ENCODE results near the gene PRKD1. TPM values are rescaled to one million over a fixed set of nuclear protein-coding genes. Genes with fewer than 3 reads are reported as not detected.
"Not testable (repeated sequence)": the region's sequence is repeated elsewhere in the genome, so short reads cannot be mapped to it uniquely, and the experiment has no call there.

Gene PRKD1
- total RNA-seq, 1 donor from 2014 or later = 0.23 TPM

DNA sequence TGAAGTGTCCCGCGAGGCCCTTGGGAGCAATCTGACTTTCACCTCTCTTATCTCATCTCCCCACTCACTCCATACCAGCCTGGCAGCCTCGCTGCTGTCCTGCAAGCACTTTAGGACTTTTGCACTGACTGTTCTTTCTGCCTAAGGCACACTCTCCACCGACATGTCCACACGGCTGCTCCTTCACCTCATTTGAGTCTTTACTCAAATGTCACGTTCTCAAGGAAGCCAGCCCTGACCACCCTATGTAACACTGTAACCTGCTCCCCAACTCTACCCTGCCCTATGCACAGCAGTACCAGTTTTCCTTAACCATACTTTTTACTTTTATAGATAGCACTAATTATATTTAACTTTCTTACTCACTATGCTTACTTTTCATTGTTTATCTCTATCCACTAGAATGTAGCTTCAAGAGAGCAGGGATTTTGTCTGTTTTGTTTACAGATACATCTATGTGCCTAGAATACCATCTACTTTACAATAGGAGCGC, 32.0 kb downstream of the PRKD1 start:
- Mint-ChIP-seq H3K27ac (no peak overlapping the region), H3K36me3 (ENCODE audit: low read depth) (no peaks in the 10 kb centered on the region), H3K4me1 (ENCODE audit: low read depth) (no peaks in the 10 kb centered on the region), H3K9me3 (peaks cover 11% of the 10 kb centered on the region), H3K27me3 (ENCODE audit: insufficient read depth) (no peaks in the 10 kb centered on the region), H3K4me3 (no peak overlapping the region)
- no peak for DNase-seq (ENCODE audit: low spot score)
- intact Hi-C loops (cut with micrococcal nuclease) = no loop called here

DNA sequence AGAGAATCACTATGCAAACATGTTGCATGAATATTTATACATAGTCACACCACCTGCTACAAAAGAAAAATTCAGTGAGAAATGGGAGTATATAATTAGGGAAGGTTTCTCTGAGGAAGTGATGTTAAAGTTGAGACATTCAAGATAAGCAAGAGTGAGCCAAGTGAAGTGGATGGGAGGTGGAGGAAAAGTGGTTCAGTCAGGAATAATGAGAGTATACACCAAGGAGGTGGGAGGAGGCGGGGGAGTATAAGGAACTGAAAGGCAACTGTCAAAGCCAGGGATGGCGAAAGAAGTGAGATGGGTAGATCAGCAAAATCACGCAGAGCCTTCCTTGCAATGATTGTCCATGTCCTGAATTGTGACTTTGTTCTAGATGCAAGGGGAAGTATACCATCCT, 33.7 kb downstream of the PRKD1 start:
- DNase-seq (ENCODE audit: low spot score) = no peak
- H3K4me1 Mint-ChIP-seq (ENCODE audit: low read depth) = no peaks in the 10 kb centered on the region
- intact Hi-C loops (cut with micrococcal nuclease) = no loop called here
- H3K27ac Mint-ChIP-seq = no peak overlapping the region
- H3K27me3 Mint-ChIP-seq (ENCODE audit: insufficient read depth) = no peaks in the 10 kb centered on the region
- no peak overlapping the region for H3K4me3 Mint-ChIP-seq
- peaks cover 11% of the 10 kb centered on the region for H3K9me3 Mint-ChIP-seq
- H3K36me3 Mint-ChIP-seq (ENCODE audit: low read depth) = no peaks in the 10 kb centered on the region

DNA sequence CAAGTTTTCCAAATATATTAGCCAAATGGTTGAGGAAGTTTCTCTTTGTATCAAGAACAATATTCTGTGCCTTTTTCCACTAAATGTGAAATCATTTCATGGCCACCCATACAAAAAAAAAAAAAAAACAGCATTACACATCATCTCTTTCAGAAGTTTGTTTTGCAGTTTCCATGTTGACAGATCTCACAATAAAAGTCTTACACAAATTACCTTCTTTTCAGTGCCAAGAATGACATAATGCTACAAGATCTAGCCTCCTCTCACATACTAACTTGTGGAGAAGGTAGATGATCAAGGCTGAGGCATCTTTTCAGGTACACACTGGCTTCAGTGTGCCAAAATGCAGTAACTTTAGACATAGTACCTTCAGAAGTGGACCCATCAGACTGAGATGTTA, 35.3 kb downstream of the PRKD1 start:
- Mint-ChIP-seq H3K36me3 (ENCODE audit: low read depth) (no peaks in the 10 kb centered on the region), H3K4me3 (no peak overlapping the region), H3K4me1 (ENCODE audit: low read depth) (no peaks in the 10 kb centered on the region), H3K27ac (no peak overlapping the region), H3K9me3 (peaks cover 11% of the 10 kb centered on the region), H3K27me3 (ENCODE audit: insufficient read depth) (no peaks in the 10 kb centered on the region)
- intact Hi-C loops (cut with micrococcal nuclease) = no loop called here
- no peak for DNase-seq (ENCODE audit: low spot score)

DNA sequence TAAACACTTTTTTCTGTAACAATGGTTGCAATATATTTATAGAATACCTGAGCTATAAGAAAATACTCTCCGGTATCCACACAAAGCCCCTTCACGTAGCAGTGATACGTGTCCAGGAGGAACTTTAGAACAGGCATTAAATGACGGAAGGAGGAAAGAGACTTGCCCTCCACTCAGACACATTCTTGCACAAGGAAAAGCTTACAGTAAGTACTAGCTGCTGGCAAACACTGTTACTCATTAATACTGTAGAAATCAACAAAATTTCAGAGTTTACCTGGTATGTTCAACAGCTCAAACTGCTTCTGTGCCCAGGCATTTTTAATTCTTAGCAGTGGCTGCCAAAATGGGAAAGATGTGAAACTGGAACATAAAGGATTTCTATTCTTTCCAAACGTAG, 41.7 kb downstream of the PRKD1 start:
- H3K4me1 Mint-ChIP-seq (ENCODE audit: low read depth) = no peaks in the 10 kb centered on the region
- H3K27me3 Mint-ChIP-seq (ENCODE audit: insufficient read depth) = no peaks in the 10 kb centered on the region
- DNase-seq (ENCODE audit: low spot score) = no peak
- H3K9me3 Mint-ChIP-seq = peaks cover 14% of the 10 kb centered on the region
- no peak overlapping the region for H3K27ac Mint-ChIP-seq
- intact Hi-C loops (cut with micrococcal nuclease) = no loop called here
- no peak overlapping the region for H3K4me3 Mint-ChIP-seq
- H3K36me3 Mint-ChIP-seq (ENCODE audit: low read depth) = no peaks in the 10 kb centered on the region

DNA sequence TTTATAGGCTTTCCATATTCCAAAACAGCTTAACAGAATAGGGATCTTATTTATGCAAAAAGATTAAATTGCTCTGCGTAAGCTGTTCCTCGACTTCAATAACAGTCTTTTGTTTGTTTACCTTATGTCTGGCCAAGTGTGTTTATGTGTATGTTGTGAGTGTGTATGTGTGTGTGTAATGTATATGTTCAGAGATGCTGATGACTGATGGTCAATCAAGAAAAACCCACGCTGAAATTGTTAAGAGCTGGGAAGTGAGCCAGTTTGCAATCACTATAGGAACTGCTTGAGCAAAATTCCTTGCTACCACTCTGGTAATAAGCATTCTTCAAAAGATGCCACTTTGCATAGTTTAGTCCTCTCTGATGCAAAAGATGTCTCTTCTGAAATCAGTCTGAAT, 59.6 kb downstream of the PRKD1 start:
- Mint-ChIP-seq H3K4me1 (ENCODE audit: low read depth) (no peaks in the 10 kb centered on the region), H3K36me3 (ENCODE audit: low read depth) (no peaks in the 10 kb centered on the region), H3K27ac (no peak overlapping the region), H3K9me3 (peaks cover 3% of the 10 kb centered on the region), H3K27me3 (ENCODE audit: insufficient read depth) (no peaks in the 10 kb centered on the region), H3K4me3 (no peak overlapping the region)
- intact Hi-C loops (cut with micrococcal nuclease) = loop anchor here (5.0 kb wide), 1 partner anchor 506 kb away; no protein-coding TSS in a partner anchor
- DNase-seq (ENCODE audit: low spot score) = no peak

DNA sequence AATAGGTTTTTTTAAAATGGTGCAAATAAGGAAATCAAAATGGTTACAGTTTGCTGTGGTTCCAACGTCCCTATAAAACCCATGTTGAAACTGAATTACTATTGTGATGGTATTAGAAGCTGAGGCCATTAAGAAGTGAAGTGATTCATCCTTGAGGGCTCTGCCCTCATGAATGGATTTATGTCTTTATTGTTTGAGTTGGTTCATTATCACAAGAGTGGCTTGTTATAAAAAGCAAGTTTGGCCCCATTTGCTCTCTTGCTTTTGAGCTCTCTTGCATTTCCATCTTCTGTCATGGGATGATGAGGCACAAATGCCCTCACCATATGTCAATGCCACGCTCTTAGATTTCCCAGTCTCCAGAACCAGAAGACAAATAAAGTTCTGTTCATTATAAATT, 62.3 kb downstream of the PRKD1 start:
- Mint-ChIP-seq H3K27me3 (ENCODE audit: insufficient read depth) (no peaks in the 10 kb centered on the region), H3K36me3 (ENCODE audit: low read depth) (no peaks in the 10 kb centered on the region), H3K4me1 (ENCODE audit: low read depth) (no peaks in the 10 kb centered on the region), H3K9me3 (no peaks in the 10 kb centered on the region), H3K27ac (no peak overlapping the region), H3K4me3 (no peak overlapping the region)
- intact Hi-C loops (cut with micrococcal nuclease) = loop anchor here (5.0 kb wide), 1 partner anchor 503 kb away; no protein-coding TSS in a partner anchor
- DNase-seq (ENCODE audit: low spot score) = no peak

DNA sequence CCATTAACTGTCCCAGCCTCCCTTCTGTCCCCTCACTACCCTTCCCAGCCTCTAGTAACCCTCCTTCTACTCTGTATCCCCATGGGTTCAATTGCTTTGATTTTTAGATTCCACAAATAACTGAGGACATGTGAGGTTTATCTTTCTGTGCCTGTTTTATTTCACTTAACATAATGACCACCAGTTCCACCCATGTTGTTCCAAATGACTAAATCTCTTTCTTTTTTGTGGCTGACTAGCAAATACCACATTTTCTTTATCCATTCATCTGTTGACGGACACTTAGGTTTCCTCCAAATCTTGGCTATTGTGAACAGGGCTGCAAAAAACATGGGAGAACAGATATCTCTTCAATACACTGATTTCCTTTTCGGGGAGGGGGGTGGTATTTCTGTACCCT, 65.7 kb downstream of the PRKD1 start:
- Mint-ChIP-seq H3K27ac (no peak overlapping the region), H3K9me3 (peaks cover 2% of the 10 kb centered on the region), H3K4me1 (ENCODE audit: low read depth) (no peaks in the 10 kb centered on the region), H3K36me3 (ENCODE audit: low read depth) (no peaks in the 10 kb centered on the region), H3K27me3 (ENCODE audit: insufficient read depth) (no peaks in the 10 kb centered on the region), H3K4me3 (no peak overlapping the region)
- intact Hi-C loops (cut with micrococcal nuclease) = no loop called here
- no peak for DNase-seq (ENCODE audit: low spot score)

DNA sequence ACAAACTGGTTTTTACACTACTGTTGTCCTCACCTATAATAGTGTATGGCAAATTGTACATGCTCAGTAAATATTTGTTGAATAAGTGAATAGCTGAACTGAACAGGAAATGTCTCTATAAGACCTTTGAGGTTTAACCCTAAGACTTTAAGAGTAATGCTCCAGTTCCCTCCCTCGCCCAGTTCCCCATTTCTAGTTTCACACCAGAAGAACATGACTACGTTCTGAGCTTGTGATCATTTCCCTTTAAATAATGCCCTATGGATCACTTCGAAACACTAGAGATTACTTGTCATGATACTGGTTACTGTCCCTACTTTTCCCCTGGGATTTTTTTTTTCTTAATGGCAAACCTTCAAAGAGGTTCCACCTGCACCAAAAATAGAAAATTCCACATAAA, 69.3 kb downstream of the PRKD1 start:
- intact Hi-C loops (cut with micrococcal nuclease) = no loop called here
- no peak overlapping the region for H3K4me3 Mint-ChIP-seq
- no peak overlapping the region for H3K27ac Mint-ChIP-seq
- H3K4me1 Mint-ChIP-seq (ENCODE audit: low read depth) = no peaks in the 10 kb centered on the region
- H3K9me3 Mint-ChIP-seq = peaks cover 26% of the 10 kb centered on the region
- H3K36me3 Mint-ChIP-seq (ENCODE audit: low read depth) = no peaks in the 10 kb centered on the region
- H3K27me3 Mint-ChIP-seq (ENCODE audit: insufficient read depth) = no peaks in the 10 kb centered on the region
- no peak for DNase-seq (ENCODE audit: low spot score)

DNA sequence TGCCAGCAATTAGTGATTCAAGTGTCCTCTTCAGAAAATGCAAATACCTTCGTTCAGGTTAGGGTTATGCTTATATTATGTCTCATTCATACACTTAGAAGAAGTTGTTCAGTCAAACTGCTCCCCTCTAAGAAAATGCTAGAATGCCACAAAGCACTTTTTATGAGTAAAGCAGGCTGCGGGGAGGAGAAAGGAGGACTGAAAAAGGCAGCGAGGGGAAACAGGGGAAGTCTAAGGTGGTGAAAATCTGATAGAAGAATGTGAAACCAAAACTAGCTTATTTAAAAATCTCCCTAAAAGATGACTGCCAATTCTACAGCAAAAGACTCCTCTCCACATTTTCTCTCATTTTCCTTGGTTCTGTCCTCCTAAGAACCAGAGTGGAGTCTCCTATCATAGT, 70.1 kb downstream of the PRKD1 start:
- H3K9me3 Mint-ChIP-seq = peaks cover 26% of the 10 kb centered on the region
- no peak overlapping the region for H3K27ac Mint-ChIP-seq
- H3K36me3 Mint-ChIP-seq (ENCODE audit: low read depth) = no peaks in the 10 kb centered on the region
- intact Hi-C loops (cut with micrococcal nuclease) = no loop called here
- H3K4me1 Mint-ChIP-seq (ENCODE audit: low read depth) = no peaks in the 10 kb centered on the region
- DNase-seq (ENCODE audit: low spot score) = no peak
- no peaks in the 10 kb centered on the region for H3K27me3 Mint-ChIP-seq (ENCODE audit: insufficient read depth)
- H3K4me3 Mint-ChIP-seq = no peak overlapping the region

DNA sequence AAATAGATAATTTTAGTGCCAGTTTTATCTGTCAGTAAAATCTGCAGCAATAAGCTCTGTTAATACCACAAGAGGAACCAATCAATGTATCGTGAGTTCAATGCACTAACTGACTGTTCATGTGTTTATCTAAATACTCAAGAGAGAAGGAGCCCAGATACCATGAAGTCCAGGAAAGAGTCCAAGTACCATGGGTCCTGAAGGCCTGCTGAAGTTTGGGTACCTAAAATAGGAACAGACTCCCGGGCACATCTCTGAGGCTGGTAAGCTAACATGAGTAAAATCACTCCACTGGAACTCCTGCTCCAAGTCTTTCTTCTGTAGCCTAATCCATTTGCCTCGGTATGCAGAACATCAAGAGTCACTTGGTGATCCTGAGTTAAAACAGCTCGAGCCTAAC, 71.1 kb downstream of the PRKD1 start:
- Mint-ChIP-seq H3K36me3 (ENCODE audit: low read depth) (no peaks in the 10 kb centered on the region), H3K27ac (no peak overlapping the region), H3K4me1 (ENCODE audit: low read depth) (no peaks in the 10 kb centered on the region), H3K4me3 (no peak overlapping the region), H3K27me3 (ENCODE audit: insufficient read depth) (no peaks in the 10 kb centered on the region), H3K9me3 (peaks cover 29% of the 10 kb centered on the region)
- intact Hi-C loops (cut with micrococcal nuclease) = no loop called here
- no peak for DNase-seq (ENCODE audit: low spot score)

DNA sequence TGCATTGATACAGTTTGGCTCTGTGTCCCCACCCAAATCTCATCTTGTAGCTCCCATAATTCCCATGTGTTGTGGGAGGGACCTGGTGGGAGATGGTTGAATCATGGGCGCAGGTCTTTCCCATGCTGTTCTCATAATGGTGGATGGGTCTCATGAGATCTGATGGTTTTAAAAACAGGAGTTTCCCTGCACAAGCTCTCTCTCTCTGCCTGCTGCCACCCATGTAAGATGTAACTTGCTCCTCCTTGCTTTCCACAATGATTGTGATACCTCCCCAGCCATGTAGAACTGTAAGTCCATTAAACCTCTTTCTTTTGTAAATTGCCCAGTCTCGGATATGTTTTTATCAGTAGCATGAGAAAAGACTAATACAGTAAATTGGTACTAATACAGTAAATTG, 74.0 kb downstream of the PRKD1 start:
- H3K27ac Mint-ChIP-seq; H3K36me3 Mint-ChIP-seq (ENCODE audit: low read depth); H3K4me3 Mint-ChIP-seq; H3K4me1 Mint-ChIP-seq (ENCODE audit: low read depth); DNase-seq (ENCODE audit: low spot score); H3K27me3 Mint-ChIP-seq (ENCODE audit: insufficient read depth); intact Hi-C loops (cut with micrococcal nuclease): not testable (repeated sequence)
- peaks cover 50% of the 10 kb centered on the region for H3K9me3 Mint-ChIP-seq

DNA sequence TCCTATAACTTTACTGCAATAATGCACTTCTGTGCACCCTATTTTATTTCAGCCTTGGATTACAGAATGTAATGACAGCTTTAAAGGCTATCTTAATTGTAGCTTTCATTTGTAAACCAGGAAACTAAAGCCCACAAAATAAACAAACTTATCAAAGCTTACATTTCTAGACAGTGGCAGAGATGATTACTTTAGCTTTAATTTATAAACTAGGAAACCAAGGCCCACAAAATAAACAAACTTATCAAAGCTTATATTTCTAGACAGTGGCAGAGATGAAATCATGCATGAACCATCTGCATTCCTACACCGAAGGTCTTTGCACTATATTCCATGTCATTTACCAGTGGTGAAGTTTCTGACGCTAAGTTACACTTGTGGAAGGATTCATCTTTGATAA, 74.4 kb downstream of the PRKD1 start:
- H3K4me1 Mint-ChIP-seq (ENCODE audit: low read depth) = no peaks in the 10 kb centered on the region
- H3K4me3 Mint-ChIP-seq = no peak overlapping the region
- intact Hi-C loops (cut with micrococcal nuclease) = no loop called here
- H3K27me3 Mint-ChIP-seq (ENCODE audit: insufficient read depth) = no peaks in the 10 kb centered on the region
- H3K36me3 Mint-ChIP-seq (ENCODE audit: low read depth) = no peaks in the 10 kb centered on the region
- H3K9me3 Mint-ChIP-seq = peaks cover 51% of the 10 kb centered on the region
- DNase-seq (ENCODE audit: low spot score) = no peak
- H3K27ac Mint-ChIP-seq = no peak overlapping the region

DNA sequence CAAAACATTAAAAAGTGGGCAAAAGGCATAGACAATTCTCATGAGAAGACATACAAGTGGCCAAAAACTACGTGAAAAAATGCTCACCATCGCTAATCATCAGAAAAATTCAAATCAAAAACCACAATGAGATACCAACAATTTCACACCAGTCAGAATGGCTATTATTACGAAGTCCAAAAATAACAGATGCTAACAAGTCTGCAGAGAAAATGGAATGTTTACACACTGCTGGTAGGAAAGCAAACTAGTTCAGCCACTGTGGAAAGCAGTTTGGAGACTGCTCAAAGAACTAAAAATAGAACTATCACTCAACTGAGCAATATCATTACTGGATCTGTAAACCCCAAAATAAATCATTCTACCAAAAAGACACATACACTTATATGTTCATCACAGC, 76.2 kb downstream of the PRKD1 start:
- Mint-ChIP-seq H3K27ac (no peak overlapping the region), H3K9me3 (peaks cover 47% of the 10 kb centered on the region), H3K4me3 (no peak overlapping the region), H3K4me1 (ENCODE audit: low read depth) (no peaks in the 10 kb centered on the region), H3K36me3 (ENCODE audit: low read depth) (no peaks in the 10 kb centered on the region), H3K27me3 (ENCODE audit: insufficient read depth) (no peaks in the 10 kb centered on the region)
- intact Hi-C loops (cut with micrococcal nuclease) = no loop called here
- no peak for DNase-seq (ENCODE audit: low spot score)

DNA sequence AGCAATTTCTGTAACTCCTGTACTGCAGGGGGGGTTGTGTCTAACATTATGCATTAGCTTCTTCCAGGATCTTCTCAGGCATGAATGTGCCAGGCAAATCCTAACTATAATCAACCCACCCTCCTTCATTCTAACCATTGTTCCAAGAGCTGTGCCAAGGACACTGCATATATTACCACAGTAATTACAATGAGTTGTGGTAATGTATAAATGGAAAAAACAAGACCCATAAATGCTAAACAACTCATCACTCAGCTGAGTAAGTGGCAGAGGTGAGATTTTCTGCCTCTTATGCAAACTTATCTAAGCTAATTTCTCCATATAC, 80.6 kb downstream of the PRKD1 start:
- no peak for DNase-seq (ENCODE audit: low spot score)
- H3K4me1 Mint-ChIP-seq (ENCODE audit: low read depth) = no peaks in the 10 kb centered on the region

More for the DNA sequence above, 80.6 kb downstream of the PRKD1 start:
- Mint-ChIP-seq H3K36me3 (ENCODE audit: low read depth) (no peaks in the 10 kb centered on the region), H3K27ac (no peak overlapping the region), H3K4me3 (no peak overlapping the region), H3K9me3 (peaks cover 26% of the 10 kb centered on the region), H3K27me3 (ENCODE audit: insufficient read depth) (no peaks in the 10 kb centered on the region)
- intact Hi-C loops (cut with micrococcal nuclease) = no loop called here

All from activated T-helper 1 cell treated with anti-CD3 and anti-CD28 coated beads, Interleukin-12 subunit alpha, Interleukin-12 subunit beta, Interleukin-2, Interleukin-4 antibody, amounts not matched to agents 30 ng/mL and 10 ng/mL and 1 ng/mL, durations not matched to agents 14 hours and 24 hours and 36 hours (primary cell).